HepG2 (cell line): Measurements from ENCODE around the gene LYSMD1. TPM values are rescaled to one million over a fixed set of nuclear protein-coding genes. Genes with fewer than 3 reads are reported as not detected.

Experiments
- AHR ChIP-seq: IDR thresholded peaks from 2 replicates; pipeline ENCODE4 v1.6.1; 2018; ENCODE audit warnings: missing genetic modification reagents, missing compliant biosample characterization
- BHLHE40 ChIP-seq: IDR thresholded peaks from 2 replicates; pipeline ENCODE4 v1.6.1; 2011; ENCODE audit warnings: low read length, improper control_type of control experiment
- FOSL1 ChIP-seq: sonication (generic); formaldehyde crosslinking; IDR thresholded peaks from 2 replicates; pipeline ENCODE4 v1.9.0; 2021; ENCODE audit warnings: missing genetic modification reagents, borderline replicate concordance
- HNF4G ChIP-seq, 2 experiments: sonication (generic) in 1 of 2; formaldehyde crosslinking in 1 of 2; IDR thresholded peaks; 2 replicates each; pipeline versions ENCODE4 v1.4.0 to v1.6.1; 2011 to 2020; ENCODE audit warnings: borderline replicate concordance in 2 of 2, low read depth in 2 of 2, mild to moderate bottlenecking in 2 of 2, low read length in 1 of 2, missing genetic modification reagents in 1 of 2, moderate library complexity in 1 of 2
- IRX3 ChIP-seq: sonication (generic); formaldehyde crosslinking; IDR thresholded peaks from 2 replicates; pipeline ENCODE4 v1.8.1; 2023; ENCODE audit warnings: mild to moderate bottlenecking, low read depth, missing genetic modification reagents, borderline replicate concordance
- KAT2B ChIP-seq: fragments of 150-350 bp; IDR thresholded peaks from 2 replicates; pipeline ENCODE4 v1.6.1; 2014; ENCODE audit warnings: low read depth, low read length, borderline replicate concordance
- KLF16 ChIP-seq, 2 experiments: sonication (generic) in 1 of 2; formaldehyde crosslinking in 1 of 2; IDR thresholded peaks; 2 replicates each; pipeline versions ENCODE4 v1.6.1 to v1.8.0; 2016 to 2023; ENCODE audit warnings: missing genetic modification reagents in 2 of 2, missing compliant biosample characterization in 1 of 2
- MTA1 ChIP-seq: sonication (generic); formaldehyde crosslinking; IDR thresholded peaks from 2 replicates; pipeline ENCODE4 v1.4.0; 2020; ENCODE audit warnings: missing genetic modification reagents, mild to moderate bottlenecking, borderline replicate concordance
- PRDM15 ChIP-seq: sonication (generic); formaldehyde crosslinking; IDR thresholded peaks from 2 replicates; pipeline ENCODE4 v1.4.0; 2020; ENCODE audit warnings: missing genetic modification reagents
- RBAK ChIP-seq: sonication (generic); formaldehyde crosslinking; IDR thresholded peaks from 2 replicates; pipeline ENCODE4 v1.5.1; 2020; ENCODE audit warnings: mild to moderate bottlenecking, missing genetic modification reagents
- SALL1 ChIP-seq: sonication (generic); formaldehyde crosslinking; IDR thresholded peaks from 2 replicates; pipeline ENCODE4 v1.8.0; 2022; ENCODE audit warnings: mild to moderate bottlenecking, missing genetic modification reagents
- TEAD2 ChIP-seq: sonication (generic); formaldehyde crosslinking; IDR thresholded peaks from 2 replicates; pipeline ENCODE4 v1.9.0; 2021; ENCODE audit warnings: missing genetic modification reagents
- TSC22D2 ChIP-seq: sonication (generic); formaldehyde crosslinking; IDR thresholded peaks from 2 replicates; pipeline ENCODE4 v1.5.1; 2020; ENCODE audit warnings: missing genetic modification reagents, mild to moderate bottlenecking, borderline replicate concordance
- YEATS2 ChIP-seq: sonication (generic); formaldehyde crosslinking; IDR thresholded peaks from 2 replicates; pipeline ENCODE4 v1.4.0; 2020; ENCODE audit warnings: missing genetic modification reagents, borderline replicate concordance
- ZBTB2 ChIP-seq: sonication (generic); formaldehyde crosslinking; IDR thresholded peaks from 2 replicates; pipeline ENCODE4 v1.8.0; 2022; ENCODE audit warnings: low read depth, missing genetic modification reagents
- ZFX ChIP-seq: sonication (generic); formaldehyde crosslinking; IDR thresholded peaks from 2 replicates; pipeline ENCODE4 v1.4.0; 2020; ENCODE audit warnings: mild to moderate bottlenecking, low read depth, missing genetic modification reagents, moderate library complexity
- ZNF207 ChIP-seq: fragments of 450-650 bp; IDR thresholded peaks from 2 replicates; pipeline ENCODE4 v1.6.1; 2016; ENCODE audit warnings: antibody characterized with exemption, borderline replicate concordance
- ZNF546 ChIP-seq: sonication (generic); formaldehyde crosslinking; conservative IDR thresholded peaks from 2 replicates; pipeline ENCODE4 v1.8.1; 2023; ENCODE audit warnings: mild to moderate bottlenecking, missing genetic modification reagents
- polyA plus RNA-seq, 8 experiments: library from polyadenylated mRNA; depleted of rRNA in 3 of 8; stranded (reverse) in 7 of 8; unstranded in 1 of 8; fragments of >200 nt; fragmentation: Illumina TruSeq in 4 of 8; extraction: Trizol in 4 of 8; gene quantifications; 2 replicates each; pipeline versions ENCODE4 v1.2.1 to v1.2.3, GENCODE V29; 2011 to 2016; ENCODE audit warnings: low read depth in 4 of 8, missing spikeins in 1 of 8, mixed read lengths in 1 of 8; ENCODE audit not compliant: insufficient read depth in 1 of 8
- total RNA-seq, 5 experiments: library from RNA; depleted of rRNA; stranded (reverse); fragments of >200 nt; fragmentation: Illumina TruSeq; extraction: Trizol; gene quantifications; 2 replicates each; pipeline ENCODE4 v1.2.3, GENCODE V29; 2016; ENCODE audit warnings: low read depth in 1 of 5
- TF ChIP-seq, protein P1 (sequence below): sonication (generic); formaldehyde crosslinking; IDR thresholded peaks from 2 replicates; pipeline ENCODE4 v1.4.0; 2020; ENCODE audit warnings: mild to moderate bottlenecking, low read depth, missing genetic modification reagents
- TF ChIP-seq, protein P2 (sequence below): sonication (generic); formaldehyde crosslinking; IDR thresholded peaks from 2 replicates; pipeline ENCODE4 v1.4.0; 2020; ENCODE audit warnings: missing genetic modification reagents
- TF ChIP-seq, protein P3 (sequence below): sonication (generic); formaldehyde crosslinking; IDR thresholded peaks from 2 replicates; pipeline ENCODE4 v1.4.0; 2020; ENCODE audit warnings: low read depth, mild to moderate bottlenecking, missing genetic modification reagents

Gene LYSMD1
- total and polyA plus RNA-seq, 2 of the 13 experiments (the other 11 are each of a cell fraction or from before 2014, with no cell fraction given): 3.8 to 4.8 TPM

DNA sequence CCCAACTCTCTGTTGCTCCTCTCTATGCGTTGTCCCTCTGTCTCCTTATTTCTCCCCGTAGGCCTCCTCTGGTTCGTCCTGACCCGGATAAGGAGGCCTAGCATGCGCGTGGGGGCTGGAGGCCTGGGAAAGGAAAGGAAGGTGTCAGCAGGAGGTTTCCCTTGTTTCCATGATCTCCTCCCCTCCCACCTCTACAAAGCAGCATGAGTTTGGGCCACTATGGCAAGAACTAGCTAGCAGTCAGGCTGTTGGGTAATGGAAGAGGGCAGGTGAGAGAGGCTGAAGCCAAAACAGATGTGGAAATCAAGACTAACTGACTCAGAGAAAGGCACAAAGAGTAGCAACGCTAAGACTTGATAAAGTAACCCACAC is 18.6 kb downstream of the LYSMD1 start (continued):
- TF ChIP-seq, protein P1, sequence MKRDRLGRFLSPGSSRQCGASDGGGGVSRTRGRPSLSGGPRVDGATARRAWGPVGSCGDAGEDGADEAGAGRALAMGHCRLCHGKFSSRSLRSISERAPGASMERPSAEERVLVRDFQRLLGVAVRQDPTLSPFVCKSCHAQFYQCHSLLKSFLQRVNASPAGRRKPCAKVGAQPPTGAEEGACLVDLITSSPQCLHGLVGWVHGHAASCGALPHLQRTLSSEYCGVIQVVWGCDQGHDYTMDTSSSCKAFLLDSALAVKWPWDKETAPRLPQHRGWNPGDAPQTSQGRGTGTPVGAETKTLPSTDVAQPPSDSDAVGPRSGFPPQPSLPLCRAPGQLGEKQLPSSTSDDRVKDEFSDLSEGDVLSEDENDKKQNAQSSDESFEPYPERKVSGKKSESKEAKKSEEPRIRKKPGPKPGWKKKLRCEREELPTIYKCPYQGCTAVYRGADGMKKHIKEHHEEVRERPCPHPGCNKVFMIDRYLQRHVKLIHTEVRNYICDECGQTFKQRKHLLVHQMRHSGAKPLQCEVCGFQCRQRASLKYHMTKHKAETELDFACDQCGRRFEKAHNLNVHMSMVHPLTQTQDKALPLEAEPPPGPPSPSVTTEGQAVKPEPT: 0 out of 2 replicates have a peak, but pooled peaks have one; percentile 8
- TF ChIP-seq, protein P2, sequence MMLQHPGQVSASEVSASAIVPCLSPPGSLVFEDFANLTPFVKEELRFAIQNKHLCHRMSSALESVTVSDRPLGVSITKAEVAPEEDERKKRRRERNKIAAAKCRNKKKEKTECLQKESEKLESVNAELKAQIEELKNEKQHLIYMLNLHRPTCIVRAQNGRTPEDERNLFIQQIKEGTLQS (CRISPR knock-in tag): no peak
- peak; percentile 14; the same call in 1 of the 2 replicates for TF ChIP-seq ZFX (CRISPR knock-in tag)
- no peak for TF ChIP-seq KAT2B
- TF ChIP-seq YEATS2 (CRISPR knock-in tag): peak; percentile 6; the same call in 1 of the 2 replicates
- no peak for TF ChIP-seq PRDM15
- TF ChIP-seq, protein P3, sequence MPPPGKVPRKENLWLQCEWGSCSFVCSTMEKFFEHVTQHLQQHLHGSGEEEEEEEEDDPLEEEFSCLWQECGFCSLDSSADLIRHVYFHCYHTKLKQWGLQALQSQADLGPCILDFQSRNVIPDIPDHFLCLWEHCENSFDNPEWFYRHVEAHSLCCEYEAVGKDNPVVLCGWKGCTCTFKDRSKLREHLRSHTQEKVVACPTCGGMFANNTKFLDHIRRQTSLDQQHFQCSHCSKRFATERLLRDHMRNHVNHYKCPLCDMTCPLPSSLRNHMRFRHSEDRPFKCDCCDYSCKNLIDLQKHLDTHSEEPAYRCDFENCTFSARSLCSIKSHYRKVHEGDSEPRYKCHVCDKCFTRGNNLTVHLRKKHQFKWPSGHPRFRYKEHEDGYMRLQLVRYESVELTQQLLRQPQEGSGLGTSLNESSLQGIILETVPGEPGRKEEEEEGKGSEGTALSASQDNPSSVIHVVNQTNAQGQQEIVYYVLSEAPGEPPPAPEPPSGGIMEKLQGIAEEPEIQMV (CRISPR knock-in tag): no peak
- TF ChIP-seq ZNF546 (CRISPR knock-in tag): no peak
- no peak for TF ChIP-seq FOSL1 (CRISPR knock-in tag)
- TF ChIP-seq ZNF207: no peak
- TF ChIP-seq IRX3 (CRISPR knock-in tag): no peak
- no peak for TF ChIP-seq BHLHE40
- 0 out of 2 replicates have a peak, but pooled peaks have one; percentile 10 for TF ChIP-seq MTA1
- TF ChIP-seq TEAD2 (CRISPR knock-in tag): 0 out of 2 replicates have a peak, but pooled peaks have one; percentile 60
- peak; percentile 4; the same call in 1 of the 2 replicates for TF ChIP-seq SALL1 (CRISPR knock-in tag)
- TF ChIP-seq AHR: no peak
- TF ChIP-seq TSC22D2: no peak
- TF ChIP-seq HNF4G (IDR thresholded peaks at IDR 0.05; ENCODE audit: borderline replicate concordance, low read depth, low read length): no peak
- peak; percentile 44; the same call in 1 of the 2 replicates for TF ChIP-seq HNF4G (CRISPR knock-in tag; IDR thresholded peaks at IDR 0.05; ENCODE audit: borderline replicate concordance, low read depth)
- 0 out of 2 replicates have a peak, but pooled peaks have one; percentile 13 for TF ChIP-seq RBAK
- TF ChIP-seq KLF16 (CRISPR knock-in tag; IDR thresholded peaks at IDR 0.05): peak in 1 of 2 experiments; percentile 43; a peak in 1 of 4 replicates
- no peak for TF ChIP-seq ZBTB2 (CRISPR knock-in tag)
